ENCODE measurements around the gene OXCT1. TPM values are rescaled to one million over a fixed set of nuclear protein-coding genes. Genes with fewer than 3 reads are reported as not detected.

Gene OXCT1
- total RNA-seq, 1 donor from 2014 or later, result 154 TPM

- intact Hi-C loops (cut with micrococcal nuclease), result no loop called here
- DNase-seq (no peak), ATAC-seq (no peak)
Measured at GRCh38 chr5:41681840-41682239, 188.4 kb downstream of the OXCT1 start.

Other genes starting within 250 kb of the OXCT1 start
- 14.7 TPM for gene RIMOC1, start 33.9 kb upstream of the OXCT1 start, total RNA-seq
- gene FBXO4, start 54.9 kb upstream of the OXCT1 start, total RNA-seq, result 3.1 TPM

Data from left ventricle myocardium superior (tissue), 1 donor.